ENCODE results near the gene PKNOX1. TPM values are rescaled to one million over a fixed set of nuclear protein-coding genes. Genes with fewer than 3 reads are reported as not detected.
"Not testable (repeated sequence)": the region's sequence is repeated elsewhere in the genome, so short reads cannot be mapped to it uniquely, and the experiment has no call there.

Gene PKNOX1
- total RNA-seq, 4 donors from 2014 or later = 7.7 to 19.6 (median 9.5) TPM

DNA sequence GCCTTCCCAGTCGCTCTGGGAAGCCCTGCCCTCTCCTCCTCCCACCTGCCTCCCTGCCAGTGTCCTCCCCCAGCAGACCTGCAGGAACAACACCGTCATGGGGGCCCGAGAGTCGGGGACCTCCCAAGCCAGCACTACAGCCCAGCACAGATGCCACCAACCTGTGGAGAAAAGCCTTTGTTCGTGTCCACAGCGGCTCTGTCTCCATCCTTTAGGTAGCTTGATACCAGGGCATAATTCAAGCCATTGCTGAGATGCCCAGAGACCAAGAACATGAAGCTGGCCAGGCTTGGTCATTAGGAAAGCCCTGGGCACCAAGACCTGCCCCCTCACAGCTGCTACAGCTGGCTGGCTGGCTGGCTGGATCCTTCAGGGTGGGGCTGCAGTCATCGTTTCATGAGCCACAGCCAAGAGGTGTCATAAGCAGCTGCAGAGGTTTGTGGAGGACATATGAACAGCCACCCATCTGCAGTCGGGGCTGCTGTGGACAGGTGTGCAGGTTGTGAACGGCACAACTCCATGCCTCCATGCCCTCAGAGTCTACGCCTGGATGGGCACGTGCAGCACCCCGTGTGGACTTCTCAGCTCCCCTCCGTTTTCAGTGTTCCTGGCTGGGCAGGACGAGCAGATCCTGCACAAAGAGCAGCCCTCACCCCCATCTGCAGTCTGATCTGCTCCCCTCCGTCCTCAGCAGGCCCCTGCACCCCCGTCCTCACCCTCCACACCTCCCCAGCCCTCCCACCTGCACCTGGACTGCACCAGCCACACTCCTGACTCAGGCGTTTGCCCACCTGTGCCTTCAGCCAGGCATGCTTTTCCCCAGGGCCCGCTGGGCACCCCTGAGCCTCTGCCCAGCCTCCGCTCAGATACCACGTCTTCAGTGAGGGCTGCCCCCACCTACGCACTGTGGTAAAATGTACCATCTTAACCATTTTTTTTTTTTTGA lies 71.8 kb downstream of the PKNOX1 start:
- DNase-seq; H3K4me1 ChIP-seq; H3K27me3 ChIP-seq; H3K36me3 ChIP-seq; H3K9me3 ChIP-seq; intact Hi-C loops (cut with DNase I); H3K4me3 ChIP-seq: not testable (repeated sequence)
- peak overlapping the region in 1 of 4 donors; percentile 39 for H3K27ac ChIP-seq
- WGBS, 2 donors = no CpG with 5 or more reads among the region's 21 CpGs

DNA sequence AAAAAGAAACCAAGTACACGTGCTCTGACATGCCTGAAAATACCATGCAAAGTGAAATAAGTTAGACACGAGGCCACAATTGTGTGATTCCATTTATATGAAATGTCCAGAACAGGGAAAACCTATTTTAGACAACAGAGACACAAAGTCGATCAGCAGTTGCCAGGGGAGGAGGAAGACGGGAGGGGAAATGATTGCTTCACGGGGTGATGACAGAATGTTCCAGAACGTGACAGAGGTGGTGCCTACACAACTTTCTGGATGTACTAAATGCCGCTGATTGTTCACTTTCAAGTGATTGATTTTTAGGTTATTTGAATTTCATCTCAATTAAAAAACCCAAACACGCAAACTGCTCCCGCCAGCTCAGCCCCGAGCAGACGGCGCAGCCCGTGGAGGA lies 78.8 kb downstream of the PKNOX1 start:
- H3K9me3 ChIP-seq; H3K27ac ChIP-seq; H3K27me3 ChIP-seq; H3K4me1 ChIP-seq; intact Hi-C loops (cut with DNase I); H3K36me3 ChIP-seq; DNase-seq; H3K4me3 ChIP-seq: not testable (repeated sequence)
- WGBS, 2 donors = no CpG with 5 or more reads among the region's 13 CpGs

DNA sequence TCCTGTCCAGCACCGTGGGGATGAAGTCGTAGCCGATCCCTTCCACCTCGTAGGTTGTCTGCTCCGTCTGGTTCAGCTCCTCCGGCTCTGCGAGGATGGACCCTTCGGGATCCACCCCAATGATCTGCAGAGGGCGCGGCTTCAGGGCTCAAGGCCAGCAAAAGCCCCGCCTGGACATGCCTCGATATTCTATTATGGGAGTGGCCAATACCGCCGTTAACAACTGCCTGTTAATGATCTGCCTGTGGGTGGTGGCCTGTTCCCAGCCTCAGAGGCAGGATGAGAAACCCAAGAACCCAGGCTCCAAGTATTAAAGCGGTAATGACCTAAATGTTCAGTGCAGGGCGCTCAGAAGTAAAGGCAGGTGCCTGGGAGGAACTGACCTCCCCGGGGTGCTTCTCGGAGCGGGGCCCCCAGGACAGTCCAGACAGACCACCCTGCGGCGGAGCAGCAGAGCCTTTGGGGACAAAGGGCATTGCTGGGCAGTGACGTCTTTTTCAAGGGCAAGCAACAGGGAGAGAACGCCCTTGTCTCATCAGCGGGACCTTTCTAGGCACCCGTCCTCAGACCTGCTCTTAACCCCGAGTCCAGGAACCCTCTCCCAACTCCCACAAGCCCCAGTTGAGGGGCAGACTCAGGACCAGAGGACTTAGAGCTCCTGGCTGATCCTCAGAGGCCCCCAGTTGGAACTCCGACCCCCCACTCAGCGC lies 88.7 kb downstream of the PKNOX1 start:
- intact Hi-C loops (cut with DNase I); H3K27ac ChIP-seq; DNase-seq; H3K36me3 ChIP-seq; H3K9me3 ChIP-seq; H3K4me3 ChIP-seq; H3K4me1 ChIP-seq; H3K27me3 ChIP-seq: not testable (repeated sequence)
- WGBS, 2 donors = no CpG with 5 or more reads among the region's 28 CpGs

DNA sequence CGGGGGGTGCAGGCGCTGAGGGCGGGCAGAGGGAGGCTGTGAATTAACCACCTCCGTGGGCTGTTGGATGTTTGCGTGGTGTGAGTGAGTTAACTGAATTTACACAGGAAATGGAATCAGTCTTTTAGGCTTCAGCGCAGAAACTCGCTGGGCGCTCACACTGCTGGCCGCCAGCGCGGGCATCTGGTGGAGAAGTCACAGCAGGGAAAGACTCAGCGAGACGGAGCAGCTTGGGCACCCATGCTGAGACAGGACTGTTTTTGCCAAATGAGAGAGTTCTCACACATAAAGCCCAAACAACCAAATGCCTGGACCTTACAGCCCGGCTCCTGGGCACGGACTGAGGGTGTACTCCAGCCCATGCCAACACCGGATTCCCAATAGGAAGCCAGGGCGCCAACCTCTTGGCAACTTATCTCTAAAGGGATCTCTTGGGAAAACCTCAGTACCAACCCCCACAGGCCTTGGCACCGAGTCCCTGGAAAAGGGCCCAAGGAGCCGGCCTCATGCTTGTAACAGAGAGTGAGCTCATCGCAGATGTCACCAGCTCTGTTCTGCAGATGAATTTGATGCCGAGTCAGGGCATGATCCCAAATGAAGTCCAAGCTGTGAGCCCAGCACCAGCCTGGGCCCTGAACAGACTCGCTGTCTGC lies 90.0 kb downstream of the PKNOX1 start:
- H3K4me1 ChIP-seq; H3K36me3 ChIP-seq; intact Hi-C loops (cut with DNase I); H3K27ac ChIP-seq; DNase-seq; H3K27me3 ChIP-seq; H3K9me3 ChIP-seq; H3K4me3 ChIP-seq: not testable (repeated sequence)
- no CpG with 5 or more reads among the region's 22 CpGs for WGBS, 2 donors

DNA sequence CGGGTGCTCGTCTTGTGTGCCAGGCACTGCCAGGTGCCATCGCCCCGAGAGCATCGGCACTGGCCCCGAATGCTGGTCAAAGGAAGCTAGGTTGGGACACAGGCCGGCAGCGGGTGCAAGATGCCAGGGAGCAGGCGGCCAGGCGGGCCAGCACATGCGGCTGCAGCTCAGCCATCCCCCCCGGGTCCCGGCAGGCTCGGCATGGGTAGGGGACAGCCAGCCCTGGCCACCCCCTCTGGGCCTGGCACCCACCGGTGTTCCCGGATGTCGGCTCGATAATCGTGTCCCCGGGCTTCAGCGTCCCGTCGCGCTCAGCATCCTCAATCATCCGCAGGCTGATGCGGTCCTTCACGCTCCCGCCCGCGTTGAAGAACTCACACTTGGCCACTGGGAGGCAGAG lies 91.6 kb downstream of the PKNOX1 start:
- H3K4me1 ChIP-seq; H3K27me3 ChIP-seq; H3K36me3 ChIP-seq; intact Hi-C loops (cut with DNase I); H3K9me3 ChIP-seq; H3K4me3 ChIP-seq; H3K27ac ChIP-seq; DNase-seq: not testable (repeated sequence)
- no CpG with 5 or more reads among the region's 30 CpGs for WGBS, 2 donors

DNA sequence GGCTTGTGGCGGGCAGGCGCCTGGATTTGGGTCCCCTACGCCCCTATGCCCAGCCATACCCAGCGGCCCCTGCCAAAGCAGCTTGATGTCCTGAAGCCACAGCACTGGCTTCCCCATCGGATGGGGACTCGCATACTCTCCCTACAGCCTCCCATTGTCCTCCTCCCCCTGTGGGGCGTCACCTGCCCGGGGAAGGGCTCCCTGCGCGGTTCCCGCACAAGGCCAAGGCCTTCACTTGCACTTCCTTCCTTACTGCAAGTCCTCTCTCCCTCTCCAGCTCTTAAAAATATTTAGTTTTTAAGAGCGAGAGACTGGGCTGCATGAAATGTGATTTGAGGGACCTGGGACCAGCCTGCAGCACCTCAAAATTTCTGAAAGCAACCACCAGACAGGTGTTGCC lies 92.3 kb downstream of the PKNOX1 start:
- intact Hi-C loops (cut with DNase I); H3K27me3 ChIP-seq; H3K4me3 ChIP-seq; DNase-seq; H3K9me3 ChIP-seq; H3K4me1 ChIP-seq; H3K36me3 ChIP-seq; H3K27ac ChIP-seq: not testable (repeated sequence)
- 83% methylated on average over 2 of the region's 12 CpGs; no CpG with 5 or more reads in 1 of the 2 donors for WGBS, 2 donors

DNA sequence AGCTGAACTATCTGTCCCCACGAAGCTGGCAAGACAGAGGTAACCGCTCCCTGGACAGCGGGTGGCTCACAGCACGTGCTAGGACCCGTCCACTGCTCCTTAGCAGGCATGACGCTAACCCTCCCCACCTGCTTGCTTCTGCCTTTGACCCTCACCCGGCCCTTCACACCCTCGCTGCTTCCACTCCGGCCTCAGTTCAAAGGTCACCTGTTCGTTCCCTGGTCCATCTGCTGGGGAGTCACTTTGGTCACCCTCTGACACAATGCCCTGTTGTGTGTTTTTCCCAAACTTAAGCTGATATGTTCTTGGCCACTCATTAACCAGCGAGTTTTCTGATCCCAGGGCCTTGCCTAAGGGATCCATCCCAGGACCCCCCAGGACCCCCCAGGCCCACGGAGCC lies 93.7 kb downstream of the PKNOX1 start:
- H3K27ac ChIP-seq; DNase-seq; H3K27me3 ChIP-seq; H3K4me3 ChIP-seq; H3K36me3 ChIP-seq; H3K9me3 ChIP-seq; intact Hi-C loops (cut with DNase I); H3K4me1 ChIP-seq: not testable (repeated sequence)
- no CpG with 5 or more reads among the region's 12 CpGs for WGBS, 2 donors

DNA sequence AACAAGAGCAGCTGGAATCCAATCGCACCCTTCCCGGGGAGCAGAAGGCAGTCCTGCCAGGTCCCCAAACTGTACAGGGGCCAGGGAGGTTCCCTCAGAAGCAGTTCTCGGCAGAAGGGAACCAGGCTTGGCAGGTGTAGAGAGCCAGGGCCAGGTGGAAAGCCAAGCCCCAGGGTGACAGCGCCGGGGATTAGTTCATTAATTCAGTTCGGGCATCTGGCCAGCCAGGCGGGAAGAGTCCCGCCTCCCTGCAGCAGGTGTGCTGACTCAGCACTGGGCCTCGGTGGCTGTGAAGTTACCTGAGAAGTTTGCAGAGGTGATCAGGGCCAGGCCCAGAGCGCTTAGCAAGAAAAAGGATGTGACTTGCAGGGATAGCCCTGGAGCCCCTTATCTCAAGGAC lies 95.3 kb downstream of the PKNOX1 start:
- H3K36me3 ChIP-seq; intact Hi-C loops (cut with DNase I); H3K4me3 ChIP-seq; H3K9me3 ChIP-seq; H3K4me1 ChIP-seq; DNase-seq; H3K27me3 ChIP-seq; H3K27ac ChIP-seq: not testable (repeated sequence)
- WGBS, 2 donors = no CpG with 5 or more reads among the region's 10 CpGs

DNA sequence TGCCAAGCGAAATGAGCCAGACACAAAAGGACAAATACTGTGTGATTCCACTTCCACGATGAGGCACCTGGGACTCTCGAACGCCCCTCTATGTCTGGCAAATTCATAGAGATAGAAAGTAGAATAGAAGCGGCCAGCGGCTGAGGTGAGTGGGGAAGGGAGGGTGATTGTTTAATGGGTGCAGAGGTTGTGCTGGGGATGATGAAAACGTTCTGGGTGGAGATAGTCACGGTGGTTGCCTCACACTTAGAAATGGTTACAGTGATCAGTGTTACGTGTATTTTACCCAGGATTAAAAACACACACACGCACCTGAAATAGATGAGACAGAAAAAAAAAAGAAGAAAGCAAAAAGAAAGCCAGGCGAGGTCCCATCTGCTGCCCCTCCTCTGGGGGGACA lies 98.4 kb downstream of the PKNOX1 start:
- H3K4me1 ChIP-seq; DNase-seq; H3K4me3 ChIP-seq; H3K27me3 ChIP-seq; H3K36me3 ChIP-seq; H3K27ac ChIP-seq; intact Hi-C loops (cut with DNase I); H3K9me3 ChIP-seq: not testable (repeated sequence)
- no CpG with 5 or more reads among the region's 11 CpGs for WGBS, 2 donors

DNA sequence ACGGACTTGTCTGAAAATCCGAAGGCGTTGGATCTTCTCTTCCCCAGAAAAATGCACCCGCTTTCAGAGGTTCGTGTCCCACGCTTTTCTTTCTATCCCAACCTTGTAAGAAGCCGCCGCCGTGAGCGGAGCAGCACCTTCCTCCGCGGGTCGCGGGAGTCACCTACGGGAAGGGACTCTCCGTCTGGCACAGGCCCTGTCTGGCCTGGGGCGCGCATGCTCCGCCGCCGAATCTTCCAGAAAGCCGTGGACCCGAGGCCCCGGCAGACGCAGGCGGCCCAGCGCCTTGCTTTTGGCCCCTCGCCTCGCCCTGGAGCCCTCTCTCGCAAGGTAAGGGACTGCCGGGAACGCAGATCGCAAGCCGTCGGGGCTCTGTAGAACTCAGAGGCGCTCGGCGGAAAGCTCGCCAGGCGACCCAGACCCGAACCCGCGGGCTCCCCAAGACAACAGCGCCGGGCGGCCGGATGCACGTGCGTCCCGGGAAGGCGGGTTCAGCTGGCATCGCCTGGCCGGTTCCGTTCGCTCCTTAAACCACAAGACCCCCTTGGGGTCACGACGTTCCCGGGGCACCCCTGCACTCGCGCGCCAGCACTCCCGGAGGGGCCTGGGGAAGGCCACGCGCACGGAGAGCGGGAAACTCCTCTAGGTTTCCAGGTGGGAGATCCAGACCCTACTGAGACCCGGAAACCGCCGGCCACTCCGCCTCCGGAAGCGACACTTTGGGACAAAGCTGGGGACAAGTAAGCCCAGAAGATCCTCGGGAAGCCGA lies 100.2 kb downstream of the PKNOX1 start:
- no CpG with 5 or more reads among the region's 74 CpGs for WGBS, 2 donors
- H3K4me1 ChIP-seq; H3K36me3 ChIP-seq; H3K27me3 ChIP-seq; H3K4me3 ChIP-seq; H3K9me3 ChIP-seq; DNase-seq; H3K27ac ChIP-seq; intact Hi-C loops (cut with DNase I): not testable (repeated sequence)

DNA sequence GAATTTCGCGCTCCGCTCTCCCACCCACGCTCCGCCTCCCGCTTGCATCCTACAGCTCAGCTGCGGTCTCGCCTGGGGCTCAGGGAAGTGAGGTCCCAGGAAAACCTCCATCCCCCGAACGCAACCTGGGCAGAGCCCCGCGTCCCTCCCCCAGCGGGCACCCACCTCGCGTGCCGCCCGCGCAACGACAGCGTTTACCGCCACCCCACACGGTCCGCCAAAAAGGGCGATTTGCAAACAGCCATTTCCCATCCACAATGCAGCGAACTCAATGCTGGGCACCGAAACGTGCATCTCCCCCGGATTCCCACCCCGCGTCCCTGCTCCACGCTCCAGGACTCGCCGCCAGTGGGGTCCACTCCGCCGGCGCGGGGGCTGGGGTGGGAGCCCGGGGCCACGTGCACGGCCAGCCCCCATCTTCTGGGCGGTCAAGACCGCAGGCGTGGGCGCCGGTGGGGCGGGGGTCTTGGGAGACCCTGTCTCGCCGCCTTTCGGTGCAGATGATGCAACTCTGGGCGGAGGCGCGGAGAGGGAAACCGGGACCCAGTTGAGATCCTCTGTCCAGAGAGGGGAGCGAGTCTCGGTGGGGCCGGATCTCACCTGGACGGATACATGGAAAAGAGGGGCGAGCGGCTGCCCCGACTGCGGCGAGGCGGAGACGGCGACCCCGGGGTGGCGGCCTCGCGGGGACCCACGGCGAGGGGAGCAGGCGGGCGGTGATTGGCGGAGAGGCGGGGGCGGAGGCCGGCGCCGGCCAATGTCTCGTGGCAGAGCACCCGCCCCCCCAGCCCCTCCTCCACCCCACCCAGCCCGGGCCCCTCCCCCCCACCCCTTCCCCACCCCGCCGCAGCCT lies 101.0 kb downstream of the PKNOX1 start, which contains the start of gene CBS:
CBS (minus strand) TSS at position 666 of the 853 bp plus-strand sequence. CDS start 3,642 bp downstream, outside the sequence.
- H3K27ac ChIP-seq; H3K4me1 ChIP-seq; H3K9me3 ChIP-seq; H3K27me3 ChIP-seq; H3K4me3 ChIP-seq; intact Hi-C loops (cut with DNase I); H3K36me3 ChIP-seq; DNase-seq: not testable (repeated sequence)
- WGBS, 2 donors = no CpG with 5 or more reads among the region's 84 CpGs

Data from esophagus squamous epithelium (tissue), 5 donors.